AG09309 (cell line): Measurements from ENCODE around the gene VPS37D.

Source experiments
- DNase-seq: peaks from one replicate; pipeline ENCODE4 v3.0.0-alpha.2; 2010; ENCODE audit warnings: low read depth
- H3K4me3 ChIP-seq: 2 replicates; pipeline ENCODE4 v1.5.1; 2011; ENCODE audit warnings: mild to moderate bottlenecking, low read depth, low read length, moderate library complexity; ENCODE audit not compliant: control insufficient read depth
- CTCF ChIP-seq: IDR thresholded peaks from 2 replicates; pipeline ENCODE4 v1.5.1; 2011; ENCODE audit warnings: mild to moderate bottlenecking, low read depth, low read length, inconsistent platforms; ENCODE audit not compliant: insufficient read depth, control insufficient read depth; ENCODE audit errors: missing control alignments

The VPS37D gene

GRCh38 chr7:73688288-73688687 is 20.7 kb downstream of the VPS37D start:
- no peak overlapping the region for H3K4me3 ChIP-seq
- no peak for DNase-seq
- no peak for TF ChIP-seq CTCF

GRCh38 chr7:73690646-73691045 is 23.0 kb downstream of the VPS37D start:
- no peak overlapping the region for H3K4me3 ChIP-seq
- no peak for DNase-seq
- no peak for TF ChIP-seq CTCF

DNA sequence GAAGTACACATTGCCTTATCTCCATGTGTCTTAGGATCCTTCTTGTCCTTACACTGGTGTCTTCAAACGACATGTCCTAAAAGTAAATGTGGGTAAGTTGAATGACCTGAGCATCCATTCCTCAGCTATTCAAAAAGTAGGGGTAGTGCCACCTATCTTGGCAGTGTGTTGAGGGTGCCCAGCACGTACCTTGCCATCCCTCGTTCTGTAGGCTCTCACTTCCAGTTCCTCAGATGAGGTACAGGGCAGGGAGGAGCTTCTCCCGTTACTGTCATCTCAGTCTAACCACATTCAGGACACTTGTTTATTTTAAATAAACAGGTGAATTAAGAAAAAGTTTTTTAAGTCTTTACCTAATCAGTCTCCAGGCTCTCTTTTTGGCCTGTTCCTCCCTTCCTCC is 28.7 kb downstream of the VPS37D start:
- no peak for TF ChIP-seq CTCF
- no peak for DNase-seq
- H3K4me3 ChIP-seq: no peak overlapping the region

- no peak for TF ChIP-seq CTCF
- H3K4me3 ChIP-seq: no peak overlapping the region
- no peak for DNase-seq
Observed at GRCh38 chr7:73698410-73698809, 30.8 kb downstream of the VPS37D start.

DNA sequence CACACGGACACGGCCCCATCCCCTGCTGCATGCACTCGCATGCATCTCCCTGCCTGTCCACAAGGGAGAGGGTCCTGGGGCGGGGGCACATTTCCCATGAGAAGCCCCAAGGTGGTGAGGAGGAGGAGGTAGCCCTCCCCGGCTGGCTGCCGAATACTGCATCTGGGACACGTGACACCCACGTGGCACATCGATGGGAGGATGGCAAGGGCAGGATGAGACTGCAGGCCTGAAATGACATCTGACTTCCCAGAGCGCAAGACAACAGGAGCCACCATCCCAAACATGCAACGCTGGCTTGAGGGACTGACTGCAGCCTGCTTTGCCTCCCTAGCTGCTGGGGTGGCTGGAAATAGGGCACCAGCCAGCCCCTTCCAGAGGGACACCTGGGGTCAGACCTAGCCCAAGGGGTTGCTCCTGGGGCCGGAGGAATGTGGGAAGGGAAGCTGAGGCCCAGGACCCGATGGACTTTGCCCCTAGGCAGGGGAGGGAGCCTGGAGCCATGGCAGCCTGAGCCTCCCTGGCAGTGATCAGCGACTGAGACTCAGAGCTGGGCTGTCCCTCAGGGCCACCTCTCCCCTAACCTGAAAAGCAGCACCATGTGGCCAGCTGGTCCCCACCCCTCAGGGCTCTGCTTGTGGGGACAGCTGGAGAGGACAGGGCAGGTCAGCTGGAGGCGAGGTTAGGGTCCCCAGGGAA is 31.9 kb downstream of the VPS37D start:
- TF ChIP-seq CTCF: no peak
- no peak for DNase-seq
- H3K4me3 ChIP-seq: no peak overlapping the region

DNA sequence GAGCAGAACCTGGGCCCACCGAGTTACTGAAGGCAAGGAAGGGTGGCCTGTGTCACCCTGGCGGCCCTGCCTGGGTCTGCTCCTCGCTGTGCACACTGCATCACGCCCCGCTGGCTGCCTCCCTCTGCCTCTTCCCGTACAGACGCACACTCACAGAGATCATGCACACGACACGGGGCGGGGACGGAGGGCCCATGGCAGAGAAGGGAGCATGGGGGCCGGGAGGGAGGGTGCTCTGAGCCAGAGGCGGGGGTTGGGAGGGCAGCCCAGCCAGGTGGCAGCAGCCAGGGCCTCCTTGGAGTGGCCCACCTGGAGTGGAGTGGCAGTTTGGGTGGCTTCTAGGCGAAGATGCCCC is 32.4 kb downstream of the VPS37D start:
- no peak for TF ChIP-seq CTCF
- DNase-seq: no peak
- H3K4me3 ChIP-seq: no peak overlapping the region
